RPMI8226 (cell line): Measurements from ENCODE around the gene TMEM242.

Source experiments
- DNase-seq: peaks from one replicate; pipeline ENCODE4 v3.0.0-alpha.2; 2015

The TMEM242 gene

GRCh38 chr6:157287247-157287850 lies 36.0 kb downstream of the TMEM242 start:
- DNase-seq = no peak

GRCh38 chr6:157285422-157285779 lies 37.9 kb downstream of the TMEM242 start:
- DNase-seq = no peak

DNA sequence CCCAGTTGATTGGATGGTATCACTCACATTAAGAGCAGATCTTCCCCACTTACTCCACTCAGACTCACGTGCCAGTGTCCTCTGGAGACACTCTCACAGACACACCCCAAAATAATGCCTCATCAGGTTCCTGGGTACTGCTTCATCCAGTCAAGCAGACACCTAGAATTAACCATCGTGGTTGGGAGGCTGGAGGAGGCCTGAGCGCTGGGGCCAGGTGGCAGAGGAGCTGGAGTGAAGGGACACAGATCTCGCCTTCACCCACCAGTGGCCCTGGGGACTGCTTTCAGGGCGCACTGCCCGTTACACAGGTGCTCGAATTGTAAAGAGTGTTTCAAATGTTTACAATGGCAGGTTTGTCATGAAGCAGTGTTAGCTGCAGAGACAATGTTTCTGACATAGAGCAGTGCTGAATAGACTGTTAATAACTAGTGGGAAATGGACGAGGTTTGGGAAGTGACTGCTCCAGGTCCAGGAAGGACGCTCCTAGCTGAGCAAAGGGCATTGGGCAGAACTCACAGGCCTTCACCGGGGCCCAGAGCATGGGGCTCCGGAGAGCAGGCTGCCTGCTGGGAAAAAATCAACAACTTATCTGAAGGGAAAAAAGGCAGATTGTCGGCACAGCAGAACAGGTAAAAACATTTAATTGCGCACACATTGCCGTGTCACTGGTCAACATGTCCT lies 38.4 kb downstream of the TMEM242 start:
- DNase-seq = no peak

- DNase-seq = no peak
Measured at GRCh38 chr6:157283900-157284737, 39.2 kb downstream of the TMEM242 start.

DNA sequence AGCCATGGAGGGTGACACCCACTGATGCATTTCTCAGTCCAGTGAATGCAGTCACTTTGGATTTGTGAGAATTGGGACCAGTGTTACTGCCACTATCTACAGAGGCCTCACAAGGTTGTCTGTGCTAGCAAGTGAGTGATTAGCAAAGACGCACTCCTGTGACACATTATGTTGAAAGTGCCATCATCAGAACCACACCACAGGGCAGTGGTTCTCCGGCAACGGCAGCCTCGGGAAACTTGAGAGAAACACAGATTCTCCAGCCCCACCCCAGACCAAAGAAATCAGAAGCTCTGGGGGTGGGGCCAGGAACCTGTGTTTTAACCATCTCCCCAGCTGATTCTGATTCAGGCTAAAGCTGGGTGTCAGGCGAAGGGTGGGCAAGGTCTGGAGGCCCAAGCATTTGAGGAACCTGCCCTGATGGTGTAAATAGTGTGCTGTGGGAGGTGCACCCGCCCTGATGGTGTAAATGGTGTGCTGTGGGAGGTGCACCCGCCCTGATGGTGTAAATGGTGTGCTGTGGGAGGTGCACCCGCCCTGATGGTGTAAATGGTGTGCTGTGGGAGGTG lies 39.9 kb downstream of the TMEM242 start:
- DNase-seq = no peak

- DNase-seq = no peak
Measured at GRCh38 chr6:157282284-157282683, 41.0 kb downstream of the TMEM242 start.

GRCh38 chr6:157281570-157281969 lies 41.7 kb downstream of the TMEM242 start:
- DNase-seq = peak; percentile 70

GRCh38 chr6:157280947-157281346 lies 42.4 kb downstream of the TMEM242 start:
- DNase-seq = no peak

DNA sequence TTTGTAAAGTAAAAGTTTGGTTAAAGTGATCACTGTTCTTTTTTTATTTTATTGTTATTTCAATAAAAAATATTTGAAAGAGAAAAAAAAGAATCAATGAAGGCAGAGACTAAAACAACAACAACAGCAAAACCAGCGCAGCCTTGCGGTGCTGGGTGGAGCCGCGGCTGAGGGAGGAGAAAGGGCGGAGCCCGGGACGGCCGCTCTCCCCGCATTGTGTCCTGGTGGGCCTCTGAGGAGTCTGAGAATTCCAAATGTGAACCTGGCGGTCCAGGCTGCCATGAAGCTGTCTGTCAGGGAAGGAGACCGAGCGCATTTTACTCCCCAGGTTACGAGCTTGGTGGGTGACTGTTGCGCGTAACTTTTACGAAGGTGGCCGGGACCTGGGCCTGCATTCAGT lies 43.2 kb downstream of the TMEM242 start:
- no peak for DNase-seq

- no peak for DNase-seq
Measured at GRCh38 chr6:157278171-157278570, 45.1 kb downstream of the TMEM242 start.

GRCh38 chr6:157276731-157277130 lies 46.6 kb downstream of the TMEM242 start:
- no peak for DNase-seq

GRCh38 chr6:157276134-157276532 lies 47.2 kb downstream of the TMEM242 start:
- no peak for DNase-seq

- peak; percentile 84 for DNase-seq
Measured at GRCh38 chr6:157274471-157275226, 48.7 kb downstream of the TMEM242 start.

DNA sequence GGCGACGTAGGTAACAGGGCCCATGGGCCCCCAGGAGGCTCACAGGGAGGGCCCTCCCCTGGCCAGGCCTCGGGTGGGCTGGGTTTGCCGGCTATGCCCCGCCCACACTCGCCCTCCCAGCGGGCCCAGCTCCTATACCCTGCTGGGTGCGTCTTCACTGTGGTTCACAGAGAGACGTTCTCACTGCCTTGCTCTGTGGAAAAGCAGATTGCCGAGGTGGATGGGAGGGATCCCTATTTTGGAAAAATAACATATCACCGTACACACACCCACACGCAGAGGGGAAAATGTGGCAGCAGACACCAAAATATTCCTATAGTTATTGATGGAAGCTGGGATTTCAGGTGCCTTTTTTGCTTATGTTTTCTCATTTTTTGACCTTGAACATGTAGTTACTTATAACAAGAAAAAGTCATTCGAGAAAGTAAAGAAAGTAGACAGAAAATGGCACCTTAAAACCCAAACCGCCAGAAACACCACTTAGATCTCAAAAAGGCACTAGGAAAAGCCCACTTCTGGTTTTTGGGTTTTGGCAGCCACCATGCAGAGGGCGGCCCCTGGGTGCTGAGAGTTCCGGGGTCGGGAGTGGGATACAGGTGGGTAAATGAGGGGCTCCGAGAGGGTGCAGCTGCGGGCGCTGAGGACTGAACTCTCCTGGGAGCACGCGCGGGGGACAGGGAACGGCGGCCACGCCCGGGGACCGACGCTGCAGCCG lies 49.4 kb downstream of the TMEM242 start:
- peak; percentile 25 for DNase-seq

DNA sequence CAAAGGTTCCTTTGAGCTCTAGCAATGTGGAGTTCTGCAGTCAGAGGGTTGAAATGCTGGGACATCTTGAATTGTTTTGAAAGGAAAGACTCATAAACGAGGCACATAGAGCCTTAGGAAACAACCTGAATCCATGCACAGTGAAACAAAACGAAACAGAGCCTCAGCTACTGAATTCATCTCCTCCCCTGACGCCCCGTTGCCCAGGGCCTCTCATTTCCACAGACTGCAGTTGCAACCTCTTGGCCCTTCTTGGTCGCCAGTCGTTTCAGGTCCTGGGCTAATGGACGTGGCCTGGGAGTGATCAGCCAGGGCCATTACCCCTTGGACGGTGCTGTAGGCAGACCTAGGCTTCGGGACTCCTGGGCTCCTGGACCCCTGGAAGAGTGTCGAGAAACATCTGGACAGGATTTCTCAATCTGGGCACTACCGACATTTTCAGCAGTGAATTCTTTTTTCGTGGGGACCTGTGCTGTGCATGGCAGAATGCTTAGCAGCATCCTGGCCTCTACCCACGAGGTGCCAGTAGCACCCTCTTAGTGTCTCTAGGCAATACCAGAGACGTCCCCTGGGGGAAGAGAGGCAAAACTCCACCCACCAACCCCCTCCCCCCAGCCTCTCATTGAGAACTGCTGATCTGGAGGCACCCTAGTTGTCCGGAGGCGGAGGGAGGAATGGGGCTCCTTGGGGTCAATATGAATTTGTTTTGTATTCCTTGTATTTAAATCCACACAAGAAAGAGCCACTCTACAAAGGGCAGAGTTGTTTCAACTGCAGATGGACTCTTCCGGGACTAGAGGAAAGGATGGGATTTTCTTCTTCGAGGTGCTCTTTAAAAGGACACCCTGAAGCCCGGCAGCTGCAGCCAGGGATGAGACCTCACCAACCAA lies 50.2 kb downstream of the TMEM242 start:
- DNase-seq = no peak

GRCh38 chr6:157272372-157272771 lies 50.9 kb downstream of the TMEM242 start:
- no peak for DNase-seq

- no peak for DNase-seq
Measured at GRCh38 chr6:157271911-157272310, 51.4 kb downstream of the TMEM242 start.

DNA sequence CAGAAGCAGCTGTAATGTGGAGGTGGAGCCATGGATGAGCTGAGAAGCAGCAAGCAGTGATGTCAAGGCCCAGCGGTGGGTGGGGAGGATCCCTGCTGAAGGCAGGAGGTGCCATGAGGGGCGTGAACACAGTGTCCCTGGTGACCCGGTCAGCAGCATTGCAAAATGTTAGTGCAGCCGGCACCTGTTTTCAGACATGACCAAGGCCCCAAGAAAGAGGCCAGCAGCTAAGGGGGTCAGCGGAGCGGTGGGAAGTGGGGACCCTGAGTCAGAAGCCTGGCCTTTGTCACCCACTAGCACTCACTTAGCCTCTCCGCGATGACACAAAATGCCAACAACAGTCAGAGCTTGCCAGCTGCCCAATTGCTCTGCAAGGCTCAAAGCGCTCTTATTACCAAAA lies 51.9 kb downstream of the TMEM242 start:
- no peak for DNase-seq

DNA sequence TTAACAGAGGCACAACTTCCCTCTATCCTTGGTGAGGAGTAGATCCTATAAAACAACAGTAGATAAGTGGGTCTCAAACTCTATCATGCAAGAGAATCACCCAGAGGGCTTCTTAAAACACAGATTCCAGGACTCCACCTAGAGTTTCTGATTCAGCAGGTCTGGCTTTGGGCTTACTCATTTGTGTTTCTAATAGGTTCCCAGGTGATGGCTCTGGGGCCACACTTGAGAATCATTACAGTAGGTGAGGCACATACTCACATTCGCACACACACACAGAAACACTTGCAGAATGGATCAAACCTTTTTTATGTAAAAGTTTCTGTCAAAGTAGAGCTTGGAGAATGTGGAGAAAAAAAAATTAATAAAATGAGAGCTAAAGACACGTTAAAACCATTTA lies 52.4 kb downstream of the TMEM242 start:
- DNase-seq = no peak

- DNase-seq = no peak
Measured at GRCh38 chr6:157270308-157270707, 53.0 kb downstream of the TMEM242 start.

DNA sequence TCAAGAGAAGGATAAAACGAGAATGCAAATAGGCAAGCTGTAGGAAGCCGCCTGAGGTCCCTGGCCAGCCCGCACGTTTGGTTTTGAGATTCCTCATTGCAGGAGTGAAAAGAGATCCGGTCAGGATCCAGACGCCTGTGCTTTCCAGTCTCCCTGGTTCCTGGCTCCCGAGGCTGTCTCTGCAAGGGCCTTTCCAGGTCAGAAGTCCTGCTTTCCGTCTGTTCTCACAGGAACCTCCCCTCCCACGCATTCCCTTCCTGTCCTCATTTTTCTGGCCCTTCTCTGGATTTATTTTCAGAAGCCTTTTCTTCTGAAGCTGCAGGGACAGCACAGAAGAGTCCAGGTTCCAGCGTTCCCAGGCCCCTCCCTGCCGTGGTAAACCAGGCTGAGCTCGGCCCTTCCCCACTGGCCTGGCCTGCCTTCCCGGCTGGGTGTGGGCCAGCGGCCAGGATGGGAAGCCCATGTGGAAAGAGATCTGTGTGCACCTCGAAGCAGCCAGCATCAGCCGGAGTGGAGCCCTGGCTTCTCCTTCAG lies 54.0 kb downstream of the TMEM242 start:
- DNase-seq = no peak
